Activated T-helper 1 cell treated with Interleukin-2 at 50 U/mL for 16 hours (primary cell): ENCODE data around the gene PRSS53.

Experiments used
- DNase-seq: peaks from one replicate; pipeline ENCODE4 v3.0.0-alpha.2; 2020; ENCODE audit warnings: low read depth

The PRSS53 gene

GRCh38 chr16:31043352-31043751 lies 45.4 kb downstream of the PRSS53 start:
- DNase-seq: no peak

- DNase-seq: no peak
Measured at GRCh38 chr16:31042866-31043265, 45.9 kb downstream of the PRSS53 start.

GRCh38 chr16:31038993-31039392 lies 49.8 kb downstream of the PRSS53 start:
- DNase-seq: no peak

- DNase-seq: no peak
Measured at GRCh38 chr16:31036691-31037090, 52.1 kb downstream of the PRSS53 start.

GRCh38 chr16:31033709-31034492 lies 54.8 kb downstream of the PRSS53 start:
- DNase-seq: peak; percentile 78
